Lung (tissue), 12 donors: ENCODE data around the gene CDC34. TPM values are rescaled to one million over a fixed set of nuclear protein-coding genes. Genes with fewer than 3 reads are reported as not detected.
A peak's percentile ranks its signal among the peaks of the same experiment; 100 is the strongest.

ENCODE experiments used
- ATAC-seq: fragments of 200-7000 bp; cut with Tn5 transposase; one replicate; pipeline ENCODE4 v1.9.1; 2020; ENCODE audit warnings: moderate number of reproducible peaks; ENCODE audit not compliant: insufficient read depth, low FRiP score
- DNase-seq, 3 donors: peaks; one replicate each; pipeline ENCODE4 v3.0.0-alpha.2; 2013 to 2017
- H3K27ac ChIP-seq, 2 donors: one replicate each; pipeline ENCODE4 v1.5.1; 2013; ENCODE audit warnings: mild to moderate bottlenecking in 2 of 2, moderate library complexity in 2 of 2, control low read depth in 1 of 2, inconsistent platforms in 1 of 2, low read depth in 1 of 2, low read length in 1 of 2
- H3K27me3 ChIP-seq, 3 donors: one replicate each; pipeline ENCODE4 v1.5.1; 2013; ENCODE audit warnings: low read length in 2 of 3; ENCODE audit not compliant: control insufficient read depth in 3 of 3, insufficient read depth in 3 of 3
- H3K36me3 ChIP-seq, 4 donors: one replicate each; pipeline ENCODE4 v1.5.1; 2013; ENCODE audit warnings: low read length in 4 of 4, mild to moderate bottlenecking in 1 of 4, moderate library complexity in 1 of 4; ENCODE audit not compliant: control insufficient read depth in 4 of 4, insufficient read depth in 4 of 4
- H3K4me1 ChIP-seq, 5 donors: one replicate each; pipeline ENCODE4 v1.5.1; 2013; ENCODE audit warnings: low read length in 5 of 5, mild to moderate bottlenecking in 2 of 5, moderate library complexity in 1 of 5; ENCODE audit not compliant: control insufficient read depth in 5 of 5, insufficient read depth in 5 of 5
- H3K4me3 ChIP-seq: one replicate; pipeline ENCODE4 v1.5.1; 2013; ENCODE audit warnings: mild to moderate bottlenecking, control low read depth, moderate library complexity
- H3K9ac ChIP-seq, 2 donors: one replicate each; pipeline ENCODE4 v1.5.1; 2013; ENCODE audit warnings: low read length in 2 of 2, control low read depth in 1 of 2; ENCODE audit not compliant: insufficient read depth in 1 of 2
- H3K9me3 ChIP-seq, 4 donors: one replicate each; pipeline ENCODE4 v1.5.1; 2013; ENCODE audit warnings: low read length in 3 of 4, mild to moderate bottlenecking in 1 of 4, moderate library complexity in 1 of 4; ENCODE audit not compliant: control insufficient read depth in 4 of 4, insufficient read depth in 3 of 4
- CTCF ChIP-seq: IDR thresholded peaks from 2 replicates; pipeline ENCODE4 v1.5.1; 2012; ENCODE audit warnings: mild to moderate bottlenecking; ENCODE audit errors: control extremely low read depth, extremely low read depth
- WGBS, 2 donors: extraction: QIAGEN DNeasy Blood & Tissue Kit; methylation state at CpG; one replicate each; pipeline ENCODE4 v1.1.7; 2013; 5-methylcytosine and 5-hydroxymethylcytosine counted together
- polyA plus RNA-seq, 2 donors: library from polyadenylated mRNA; stranded (reverse); fragments of 200-250 nt; gene quantifications; one replicate each; pipeline ENCODE4 v1.2.1, GENCODE V29; 2013
- total RNA-seq, 2 donors: library from RNA; depleted of rRNA in 1 of 2; stranded (reverse); fragments of >200 nt in 1 of 2; gene quantifications; one replicate each; pipeline ENCODE4 v1.2.1, GENCODE V29; 2014 to 2021
- donor health status: control.
- donor health status: control.
- donor health status: Bipolar disorder and iron deficiency.
- donor health status: healthy.
- donor health status: DM: yes; HTN: yes; CAD: no.

Gene CDC34
- total and polyA plus RNA-seq, 4 donors, result 42.9 to 89.1 (median 60.1) TPM

- 57 to 69% methylated on average over 8 to 10 of the region's 10 CpGs for WGBS, 2 donors
- peaks cover 0 to 9% (median 4%) of the 10 kb centered on the region in 4 donors for H3K36me3 ChIP-seq
- no peaks in the 10 kb centered on the region for H3K9me3 ChIP-seq
- H3K27ac ChIP-seq, result no peak overlapping the region
- no peak overlapping the region for H3K9ac ChIP-seq
- no peak for TF ChIP-seq CTCF
- no peaks in the 10 kb centered on the region for H3K27me3 ChIP-seq
- peaks cover 0 to 8% (median 4%) of the 10 kb centered on the region in 5 donors for H3K4me1 ChIP-seq
- peak; percentile 87 to 93 (median 93) for DNase-seq
- no peak overlapping the region for H3K4me3 ChIP-seq
- no peak for ATAC-seq
These were observed 13.6 kb upstream of the CDC34 start for GRCh38 chr19:517721-518597.

GRCh38 chr19:518598-519231, 12.8 kb upstream of the CDC34 start:
- Histone ChIP-seq H3K9ac (no peak overlapping the region), H3K27ac (no peak overlapping the region), H3K36me3 (peaks cover 0 to 7% (median 4%) of the 10 kb centered on the region in 4 donors), H3K4me3 (no peak overlapping the region), H3K9me3 (no peaks in the 10 kb centered on the region), H3K27me3 (no peaks in the 10 kb centered on the region), H3K4me1 (peaks cover 0 to 5% (median 4%) of the 10 kb centered on the region in 5 donors)
- 27 to 46% methylated on average over 41 to 58 of the region's 58 CpGs for WGBS, 2 donors
- DNase-seq (peak; percentile 20 to 65 (median 58)), ATAC-seq (no peak)
- no peak for TF ChIP-seq CTCF

- Histone ChIP-seq H3K9me3 (no peaks in the 10 kb centered on the region), H3K4me3 (no peak overlapping the region), H3K27ac (no peak overlapping the region), H3K27me3 (no peaks in the 10 kb centered on the region), H3K36me3 (peaks cover 0 to 6% (median 2%) of the 10 kb centered on the region in 4 donors), H3K9ac (no peak overlapping the region), H3K4me1 (peaks cover 0 to 5% (median 4%) of the 10 kb centered on the region in 5 donors)
- TF ChIP-seq CTCF, result no peak
- ATAC-seq (no peak), DNase-seq (no peak)
- WGBS, 2 donors, result 89 to 90% methylated on average over 45 of the region's 45 CpGs
These were observed 12.1 kb upstream of the CDC34 start for GRCh38 chr19:519449-519865.
